ENCODE measurements around the gene C10orf90. TPM values are rescaled to one million over a fixed set of nuclear protein-coding genes. Genes with fewer than 3 reads are reported as not detected.

The C10orf90 gene
- total and polyA plus RNA-seq, 9 donors: not detected

- no peak overlapping the region for H3K4me3 ChIP-seq
- H3K9me3 ChIP-seq: no peaks in the 10 kb centered on the region
- H3K4me1 ChIP-seq (ENCODE audit: insufficient read depth): no peaks in the 10 kb centered on the region
- no peaks in the 10 kb centered on the region for H3K27me3 ChIP-seq
- 65 to 69% (median 66%) methylated on average over 12 of the region's 12 CpGs for WGBS, 3 donors
- intact Hi-C loops (cut with DNase I): no loop called here
- DNase-seq: no peak
- TF ChIP-seq, protein P1, sequence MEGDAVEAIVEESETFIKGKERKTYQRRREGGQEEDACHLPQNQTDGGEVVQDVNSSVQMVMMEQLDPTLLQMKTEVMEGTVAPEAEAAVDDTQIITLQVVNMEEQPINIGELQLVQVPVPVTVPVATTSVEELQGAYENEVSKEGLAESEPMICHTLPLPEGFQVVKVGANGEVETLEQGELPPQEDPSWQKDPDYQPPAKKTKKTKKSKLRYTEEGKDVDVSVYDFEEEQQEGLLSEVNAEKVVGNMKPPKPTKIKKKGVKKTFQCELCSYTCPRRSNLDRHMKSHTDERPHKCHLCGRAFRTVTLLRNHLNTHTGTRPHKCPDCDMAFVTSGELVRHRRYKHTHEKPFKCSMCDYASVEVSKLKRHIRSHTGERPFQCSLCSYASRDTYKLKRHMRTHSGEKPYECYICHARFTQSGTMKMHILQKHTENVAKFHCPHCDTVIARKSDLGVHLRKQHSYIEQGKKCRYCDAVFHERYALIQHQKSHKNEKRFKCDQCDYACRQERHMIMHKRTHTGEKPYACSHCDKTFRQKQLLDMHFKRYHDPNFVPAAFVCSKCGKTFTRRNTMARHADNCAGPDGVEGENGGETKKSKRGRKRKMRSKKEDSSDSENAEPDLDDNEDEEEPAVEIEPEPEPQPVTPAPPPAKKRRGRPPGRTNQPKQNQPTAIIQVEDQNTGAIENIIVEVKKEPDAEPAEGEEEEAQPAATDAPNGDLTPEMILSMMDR (IDR thresholded peaks at IDR 0.05): no peak
- TF ChIP-seq POLR2A (IDR thresholded peaks at IDR 0.05) (no peak), EP300 (IDR thresholded peaks at IDR 0.05) (no peak)
- H3K36me3 ChIP-seq: no peaks in the 10 kb centered on the region
- no peak overlapping the region for H3K27ac ChIP-seq
Measured at GRCh38 chr10:126420567-126421300, 249.8 kb downstream of the C10orf90 start.

DNA sequence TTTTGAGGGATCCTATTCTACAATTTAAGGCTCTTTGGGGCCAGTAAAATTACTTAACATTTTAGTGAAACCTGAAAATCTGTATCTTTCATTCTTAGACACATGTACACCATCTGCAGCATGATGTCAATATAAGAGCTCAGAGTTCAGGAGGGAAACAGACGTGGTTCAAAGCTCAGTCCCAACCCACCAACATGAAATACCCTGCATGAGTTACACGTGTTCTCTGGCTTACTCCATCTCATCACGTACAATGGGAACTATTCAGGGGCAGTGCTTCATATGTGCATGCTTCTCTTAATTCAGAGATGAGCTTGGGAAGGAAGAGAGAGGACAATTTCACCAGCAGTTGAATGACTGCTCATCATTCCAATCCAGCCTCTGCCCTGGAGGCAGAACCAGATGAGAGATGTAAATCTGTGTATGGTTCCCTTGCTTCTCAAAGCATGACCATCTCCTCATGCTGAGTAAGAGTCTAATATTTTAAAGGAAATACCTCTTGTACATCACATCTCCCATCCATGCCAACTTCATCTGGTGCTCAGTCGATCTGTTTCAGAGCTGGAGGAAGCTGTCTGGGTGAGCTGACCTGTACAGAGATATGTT lies 253.2 kb downstream of the C10orf90 start:
- Histone ChIP-seq H3K4me1 (ENCODE audit: insufficient read depth) (no peaks in the 10 kb centered on the region), H3K4me3 (no peak overlapping the region), H3K27me3 (no peaks in the 10 kb centered on the region), H3K9me3 (no peaks in the 10 kb centered on the region), H3K36me3 (no peaks in the 10 kb centered on the region), H3K27ac (no peak overlapping the region)
- intact Hi-C loops (cut with DNase I): no loop called here
- no peak for DNase-seq
- TF ChIP-seq POLR2A (IDR thresholded peaks at IDR 0.05): no peak
- 67 to 80% (median 77%) methylated on average over 4 of the region's 4 CpGs for WGBS, 3 donors

DNA sequence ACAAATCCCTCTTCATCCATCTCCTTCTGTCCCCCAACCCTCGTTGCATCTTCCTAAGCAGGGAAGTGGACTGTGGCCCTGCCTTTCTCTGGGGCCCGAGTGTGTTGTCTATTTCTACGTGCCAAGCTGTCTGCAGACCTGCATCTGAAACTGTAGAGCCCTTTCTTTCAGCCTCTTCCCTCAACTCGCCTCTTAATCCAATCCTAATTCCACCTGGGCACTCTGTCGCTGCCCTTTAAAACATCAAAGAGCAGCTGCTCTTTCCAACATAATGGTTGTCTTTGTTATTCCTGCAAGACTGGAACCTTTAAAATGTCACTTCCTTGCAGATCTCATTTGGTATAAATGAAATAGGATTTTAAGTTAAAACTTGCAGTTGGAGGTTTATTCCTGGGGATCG lies 260.7 kb downstream of the C10orf90 start:
- intact Hi-C loops (cut with DNase I): no loop called here
- Histone ChIP-seq H3K4me1 (ENCODE audit: insufficient read depth) (no peaks in the 10 kb centered on the region), H3K27ac (no peak overlapping the region), H3K9me3 (no peaks in the 10 kb centered on the region), H3K27me3 (no peaks in the 10 kb centered on the region), H3K4me3 (no peak overlapping the region), H3K36me3 (no peaks in the 10 kb centered on the region)
- no peak for DNase-seq
- TF ChIP-seq, protein P1 (IDR thresholded peaks at IDR 0.05): no peak
- TF ChIP-seq POLR2A (IDR thresholded peaks at IDR 0.05): no peak
- no peak for TF ChIP-seq EP300 (IDR thresholded peaks at IDR 0.05)
- WGBS, 3 donors: 78 to 84% (median 83%) methylated on average over 6 of the region's 6 CpGs

DNA sequence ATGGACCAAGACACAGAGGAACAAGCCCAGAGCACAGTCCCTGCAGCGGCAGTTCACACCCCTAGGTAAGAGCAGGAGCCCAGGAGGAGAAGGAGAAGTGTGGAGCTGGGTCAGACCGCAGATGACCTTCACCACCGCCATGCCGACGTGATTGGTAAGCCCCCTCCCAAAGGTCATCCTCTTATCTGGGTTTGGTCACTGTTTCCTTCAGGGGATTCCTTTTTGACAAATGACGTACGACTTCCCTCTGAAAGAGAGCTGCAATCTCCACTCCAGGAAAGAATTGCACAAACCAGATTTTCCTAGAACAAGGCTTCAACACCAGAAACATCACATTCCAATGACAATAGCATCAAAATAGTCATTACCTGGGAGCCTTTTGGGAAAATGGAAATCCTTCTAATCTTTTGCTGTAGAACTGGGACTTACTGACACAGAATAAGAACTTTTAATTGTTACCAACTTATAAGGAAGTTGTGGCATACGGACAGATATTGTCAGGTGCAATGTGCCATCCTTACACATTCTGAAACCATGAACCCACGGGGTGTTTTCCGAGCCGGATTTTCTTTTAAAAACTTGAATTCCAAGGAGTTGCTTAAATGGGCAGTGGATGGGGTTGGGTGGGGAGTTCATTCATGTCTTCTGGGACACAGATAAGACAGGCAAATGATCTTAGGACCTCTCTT lies 261.4 kb downstream of the C10orf90 start:
- Histone ChIP-seq H3K9me3 (no peaks in the 10 kb centered on the region), H3K4me3 (no peak overlapping the region), H3K27me3 (no peaks in the 10 kb centered on the region), H3K36me3 (no peaks in the 10 kb centered on the region), H3K27ac (no peak overlapping the region), H3K4me1 (ENCODE audit: insufficient read depth) (no peaks in the 10 kb centered on the region)
- DNase-seq: no peak
- 51 to 57% (median 56%) methylated on average over 11 of the region's 11 CpGs for WGBS, 3 donors
- TF ChIP-seq EP300 (IDR thresholded peaks at IDR 0.05) (no peak), POLR2A (IDR thresholded peaks at IDR 0.05) (no peak)
- TF ChIP-seq, protein P1 (IDR thresholded peaks at IDR 0.05): no peak
- intact Hi-C loops (cut with DNase I): no loop called here

Data from ovary (tissue), 9 donors.